DMS53 (cell line): Measurements from ENCODE around the gene JPH4.

ENCODE experiments used
- DNase-seq: peaks from one replicate; lab custom pipeline; 2025; lab: John Stamatoyannopoulos, UW

JPH4 gene

GRCh38 chr14:23528555-23528954 lies 50.0 kb downstream of the JPH4 start:
- peak; percentile 14 for DNase-seq

- DNase-seq: no peak
These were observed 53.0 kb downstream of the JPH4 start for GRCh38 chr14:23525611-23526010.

GRCh38 chr14:23524954-23525353 lies 53.6 kb downstream of the JPH4 start:
- no peak for DNase-seq

GRCh38 chr14:23523229-23524016 lies 55.2 kb downstream of the JPH4 start:
- DNase-seq: no peak

GRCh38 chr14:23522643-23523198 lies 55.9 kb downstream of the JPH4 start:
- DNase-seq: no peak

- no peak for DNase-seq
These were observed 56.6 kb downstream of the JPH4 start for GRCh38 chr14:23521785-23522640.

GRCh38 chr14:23520899-23521533 lies 57.6 kb downstream of the JPH4 start:
- no peak for DNase-seq

- no peak for DNase-seq
These were observed 59.9 kb downstream of the JPH4 start for GRCh38 chr14:23518709-23519108.
